Hippocampal formation (tissue), 2 donors: ENCODE data around the gene NSMCE3.
A peak's percentile ranks its signal among the peaks of the same experiment; 100 is the strongest.
"Not testable (repeated sequence)": the region's sequence is repeated elsewhere in the genome, so short reads cannot be mapped to it uniquely, and the experiment has no call there.

Source experiments
- DNase-seq, 2 donors: peaks; one replicate each; lab custom pipeline; 2025; lab: John Stamatoyannopoulos, UW

Gene NSMCE3

GRCh38 chr15:29270169-29270955, 740 bp upstream of the NSMCE3 start:
- peak in 1 of 2 donors; percentile 32 for DNase-seq

DNA sequence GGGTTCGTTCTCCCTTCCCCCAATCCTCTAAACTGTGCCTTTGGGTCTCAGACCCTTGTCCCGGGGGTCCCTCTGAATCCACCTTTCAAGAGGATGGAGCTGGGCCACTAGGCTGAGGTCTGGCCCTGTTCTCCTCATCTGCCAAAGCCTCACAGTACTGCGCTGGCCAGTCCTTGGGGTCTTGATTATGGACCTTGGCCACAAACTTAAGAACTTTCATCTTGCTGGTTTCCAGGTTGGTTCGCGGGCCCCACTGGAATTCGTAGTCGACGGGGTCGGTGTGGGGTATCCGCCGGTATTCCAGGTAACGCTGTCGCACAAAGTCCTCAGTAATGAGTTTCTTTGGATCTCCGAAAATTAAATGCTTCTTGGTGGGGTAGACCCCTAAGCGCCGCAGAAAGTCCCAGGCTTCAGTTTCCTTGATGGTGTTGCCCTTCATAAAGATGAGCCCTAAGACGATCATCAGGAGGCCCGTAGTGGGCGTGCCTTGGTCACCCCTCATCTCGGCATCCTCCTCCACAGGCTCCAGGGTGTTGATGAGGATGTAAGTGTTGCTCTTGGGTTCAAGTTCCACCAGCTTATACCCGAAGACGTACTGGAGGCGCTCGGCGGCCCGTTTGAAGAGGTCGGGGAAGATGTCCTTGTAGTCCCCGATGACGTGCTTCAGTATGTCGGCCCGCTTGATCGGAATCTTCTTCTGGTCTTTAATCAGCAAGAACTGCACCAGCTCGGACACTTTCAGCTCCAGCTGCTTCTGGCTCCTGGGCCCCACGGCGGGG, 727 bp downstream of the NSMCE3 start:
- peak; percentile 53 to 64 for DNase-seq

DNA sequence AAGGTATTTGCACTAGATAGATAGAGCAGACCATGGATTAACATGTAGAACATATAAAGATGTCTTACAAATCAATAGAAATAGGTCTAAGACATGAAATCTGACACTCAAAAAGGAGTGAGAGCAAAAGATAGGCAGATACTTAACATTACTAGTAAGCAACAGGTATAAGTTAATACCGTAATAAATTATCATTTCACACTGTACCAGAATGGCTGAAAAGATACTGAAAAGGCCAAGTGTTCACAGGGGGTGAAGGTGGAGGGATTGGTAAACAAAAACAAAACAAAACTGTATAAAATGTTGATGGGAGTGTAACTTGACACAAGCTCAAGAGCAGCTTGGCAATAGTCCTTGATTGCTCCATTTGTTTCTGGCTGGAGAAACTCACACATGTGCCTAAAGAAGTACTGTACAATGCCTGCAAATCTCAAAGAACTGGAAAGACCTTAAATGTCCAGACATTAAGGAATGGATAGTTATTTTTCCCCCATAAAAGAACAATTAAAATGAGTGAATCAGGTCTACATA, 3.5 kb downstream of the NSMCE3 start:
- DNase-seq = no peak

GRCh38 chr15:29263289-29263688, 6.3 kb downstream of the NSMCE3 start:
- no peak for DNase-seq

DNA sequence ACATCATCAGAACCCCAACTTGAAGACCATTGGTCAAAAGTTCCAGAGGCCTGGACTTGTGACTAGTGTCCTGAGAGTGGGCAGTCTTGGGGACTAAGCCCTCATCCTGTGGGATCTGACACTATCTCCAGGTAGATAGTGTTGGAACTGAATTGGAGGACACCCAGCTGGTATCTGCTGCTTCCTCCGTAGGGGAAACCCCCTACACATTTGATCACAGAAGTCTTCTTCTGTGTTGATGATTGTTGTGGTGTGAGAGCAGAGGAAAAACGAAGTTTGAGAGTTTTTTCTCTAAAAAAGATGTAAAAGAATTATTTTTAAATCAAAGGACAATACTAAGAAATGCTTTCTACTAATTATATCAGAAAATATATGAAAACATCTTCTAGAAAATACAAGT, 6.9 kb downstream of the NSMCE3 start:
- DNase-seq = no peak

GRCh38 chr15:29260896-29261295, 8.7 kb downstream of the NSMCE3 start:
- DNase-seq = no peak

GRCh38 chr15:29259233-29259632, 10.4 kb downstream of the NSMCE3 start:
- DNase-seq = no peak

GRCh38 chr15:29252234-29252633, 17.4 kb downstream of the NSMCE3 start:
- DNase-seq = no peak

GRCh38 chr15:29244544-29244943, 25.1 kb downstream of the NSMCE3 start:
- no peak for DNase-seq

DNA sequence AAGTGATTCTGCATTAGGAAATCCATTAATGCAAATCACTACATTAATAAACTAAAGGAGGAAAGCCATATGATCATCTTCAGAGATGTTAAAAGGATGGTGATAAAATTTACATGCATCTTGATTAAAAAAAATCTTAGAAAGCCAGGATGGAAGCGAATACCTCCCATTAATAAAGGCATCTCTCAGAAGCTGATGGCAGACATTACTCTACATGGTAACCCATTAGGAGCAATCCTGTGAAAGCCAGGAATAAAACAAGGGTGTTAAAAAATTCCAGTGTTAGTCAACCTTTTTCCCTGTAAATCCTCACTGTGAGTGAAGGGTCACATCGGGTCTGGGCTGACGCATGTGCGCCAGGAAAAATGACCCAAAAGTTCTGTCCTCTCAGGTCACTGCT, 25.5 kb downstream of the NSMCE3 start:
- DNase-seq = no peak

- DNase-seq = no peak
Measured at GRCh38 chr15:29242456-29243242, 27.0 kb downstream of the NSMCE3 start.

- no peak for DNase-seq
Measured at GRCh38 chr15:29241207-29241606, 28.4 kb downstream of the NSMCE3 start.

GRCh38 chr15:29239395-29239794, 30.2 kb downstream of the NSMCE3 start:
- DNase-seq = no peak

GRCh38 chr15:29233566-29233965, 36.1 kb downstream of the NSMCE3 start:
- DNase-seq = no peak

- DNase-seq = no peak
Measured at GRCh38 chr15:29226436-29227208, 43.0 kb downstream of the NSMCE3 start.

DNA sequence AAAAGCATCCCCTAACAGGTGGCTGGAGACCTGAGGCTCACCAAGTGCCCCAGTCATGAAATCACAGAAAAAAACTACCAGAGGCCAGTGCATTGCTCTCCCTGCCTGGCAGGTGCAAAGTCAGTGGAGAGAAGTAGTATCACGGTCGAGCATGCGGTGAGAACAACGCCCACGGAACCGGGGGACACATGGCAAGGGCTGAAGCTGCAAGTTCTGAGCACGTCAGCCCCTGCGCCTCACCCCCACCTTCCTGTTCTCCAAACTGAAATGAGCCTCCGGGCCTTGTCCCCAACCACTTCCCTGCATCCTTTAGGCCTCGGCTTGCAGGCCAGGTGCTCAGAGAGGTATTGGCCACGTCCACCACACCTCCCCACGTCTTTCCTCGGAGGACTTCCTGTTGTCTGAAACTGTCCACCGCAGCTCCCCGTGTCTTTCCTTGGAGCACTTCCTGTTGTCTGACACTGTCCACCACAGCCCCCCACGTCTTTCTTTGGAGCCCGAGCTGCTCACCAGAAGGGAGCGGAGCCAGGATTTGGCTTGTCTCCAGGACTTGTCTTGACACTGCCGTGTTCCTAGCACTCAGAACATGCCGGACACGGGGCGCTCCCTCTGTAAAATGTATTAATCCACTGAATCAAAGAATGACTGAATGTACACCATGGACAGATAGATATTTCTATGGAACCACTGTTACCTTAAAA, 43.9 kb downstream of the NSMCE3 start:
- no peak for DNase-seq

DNA sequence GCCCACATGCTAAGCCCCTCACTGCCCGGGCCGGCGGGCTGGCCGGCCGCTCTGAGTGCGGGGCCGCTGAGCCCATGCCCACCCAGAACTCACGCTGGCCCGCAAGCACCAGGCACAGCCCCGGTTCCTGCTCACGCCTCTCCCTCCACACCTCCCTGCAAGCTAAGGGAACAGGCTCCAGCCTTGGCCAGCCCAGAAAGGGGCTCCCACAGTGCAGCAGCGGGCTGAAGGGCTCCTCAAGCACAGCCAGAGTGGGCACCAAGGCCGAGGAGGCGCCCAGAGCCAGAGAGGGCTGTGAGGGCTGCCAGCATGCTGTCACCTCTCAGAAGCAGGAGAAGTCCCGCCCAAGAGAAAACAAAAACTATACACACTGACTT, 44.6 kb downstream of the NSMCE3 start:
- DNase-seq = not testable (repeated sequence)

GRCh38 chr15:29224235-29224986, 45.2 kb downstream of the NSMCE3 start:
- not testable (repeated sequence) for DNase-seq

DNA sequence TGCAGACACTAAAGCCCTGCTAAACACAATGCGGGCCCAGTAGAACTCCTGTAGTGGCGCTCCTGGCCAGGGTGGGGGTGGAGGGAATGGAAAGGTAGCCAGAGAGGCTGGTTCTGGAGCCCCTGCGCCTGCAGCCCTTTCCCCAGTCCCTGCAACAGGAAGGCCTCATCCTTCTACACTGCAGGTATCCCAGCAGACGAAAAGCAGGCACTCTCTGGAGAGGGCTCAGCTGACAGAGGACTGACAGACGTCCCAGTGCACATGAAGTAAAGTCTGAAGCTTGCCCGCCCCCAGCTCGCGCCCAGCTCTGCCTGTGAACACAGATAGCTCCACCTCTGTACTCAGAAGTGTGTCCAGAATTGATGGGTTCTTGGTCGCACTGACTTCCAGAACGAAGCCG, 46.0 kb downstream of the NSMCE3 start:
- DNase-seq = no peak
